HG03045 (cell line): ENCODE measurements around the gene DNAH5.

Experiments used
- ATAC-seq: cut with Tn5 transposase; IDR thresholded peaks from one replicate; pipeline ENCODE4 v1.9.1; 2021; ENCODE audit warnings: mild to moderate bottlenecking, moderate library complexity; ENCODE audit not compliant: unreplicated experiment

The DNAH5 gene

DNA sequence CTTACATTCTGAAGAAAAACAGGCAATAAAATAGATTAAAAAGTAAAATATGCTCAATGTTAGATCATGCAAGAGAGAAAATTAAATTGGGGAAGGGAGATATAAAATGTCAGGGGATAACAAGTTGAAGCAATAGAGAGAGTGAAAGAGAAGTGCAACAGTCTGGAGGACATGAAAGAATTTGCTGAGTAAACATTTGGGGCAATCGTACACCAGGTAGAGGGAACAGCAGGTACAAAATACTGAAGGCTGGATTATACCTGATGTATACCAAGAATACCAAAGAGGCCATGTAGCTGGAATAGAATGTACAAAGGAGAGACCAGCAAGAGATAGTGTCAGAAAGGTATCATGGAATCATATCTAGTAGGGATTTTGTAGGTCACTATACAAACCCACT lies 300.8 kb downstream of the DNAH5 start:
- ATAC-seq = no peak

DNA sequence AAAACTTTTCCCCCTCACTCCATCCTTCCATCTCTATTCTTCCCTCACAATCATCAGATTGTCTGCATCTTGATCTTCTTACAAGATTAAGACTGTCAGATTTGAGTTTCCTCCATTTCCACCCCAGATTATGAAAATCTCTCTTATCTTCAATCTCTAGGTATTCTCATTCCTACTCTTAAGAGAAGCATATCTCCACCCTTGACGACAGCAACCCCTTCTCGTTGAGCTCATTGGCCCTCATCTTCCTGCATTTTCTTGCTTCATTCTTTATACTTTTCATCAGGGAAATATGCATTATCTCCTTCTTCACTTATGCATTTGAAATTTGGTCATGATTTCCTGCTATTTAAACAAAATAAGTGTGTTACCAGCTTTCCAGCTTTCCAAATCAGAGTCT lies 301.3 kb downstream of the DNAH5 start:
- no peak for ATAC-seq
